Activated CD4-positive, alpha-beta T cell treated with anti-CD3 and anti-CD28 coated beads for 4 hours (primary cell): ENCODE measurements around the gene LYSMD4.

Experiments
- DNase-seq, 2 donors: peaks; one replicate each; pipeline ENCODE4 v3.0.0-alpha.2; 2020

The LYSMD4 gene

GRCh38 chr15:99729920-99730319, 3.3 kb downstream of the LYSMD4 start:
- no peak for DNase-seq

DNA sequence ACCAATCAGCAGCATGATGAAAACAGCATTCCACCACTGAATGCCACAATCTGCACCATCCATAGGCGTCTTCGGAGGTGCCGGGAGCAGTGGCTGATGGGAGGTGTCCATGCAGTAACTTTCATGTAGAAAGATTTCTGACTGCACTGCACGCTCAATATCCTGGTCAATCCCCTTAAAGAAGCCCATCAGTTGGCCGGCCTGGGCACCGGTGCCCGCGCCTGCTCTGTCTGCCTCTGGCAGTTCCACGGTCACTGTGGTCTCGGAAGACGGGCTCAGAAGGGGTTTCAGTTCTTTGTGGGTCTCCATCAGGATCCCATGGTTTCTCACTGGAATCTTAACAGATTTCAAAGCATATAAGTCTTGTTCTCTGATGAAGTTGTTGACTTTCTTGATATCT, 3.9 kb downstream of the LYSMD4 start:
- DNase-seq = no peak

DNA sequence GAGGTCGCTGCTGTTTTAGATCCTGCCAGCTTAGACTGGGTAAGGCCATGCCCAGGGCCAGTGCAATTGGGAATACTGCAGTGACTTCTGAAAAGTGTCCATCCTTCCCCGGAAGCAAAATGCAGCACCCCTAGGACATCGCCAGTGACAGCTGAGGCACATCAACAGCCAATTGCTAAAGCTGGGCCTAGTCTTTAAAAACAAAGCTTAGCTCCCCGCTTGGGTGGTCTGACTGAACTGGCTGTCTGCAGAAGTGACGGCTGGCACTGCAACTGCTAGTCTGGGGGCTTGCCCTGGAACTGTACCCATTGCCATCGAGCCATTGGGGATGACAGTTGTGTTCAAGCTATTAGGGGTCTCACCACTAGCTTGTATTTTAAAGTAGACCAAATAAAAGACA, 4.3 kb downstream of the LYSMD4 start:
- no peak for DNase-seq

DNA sequence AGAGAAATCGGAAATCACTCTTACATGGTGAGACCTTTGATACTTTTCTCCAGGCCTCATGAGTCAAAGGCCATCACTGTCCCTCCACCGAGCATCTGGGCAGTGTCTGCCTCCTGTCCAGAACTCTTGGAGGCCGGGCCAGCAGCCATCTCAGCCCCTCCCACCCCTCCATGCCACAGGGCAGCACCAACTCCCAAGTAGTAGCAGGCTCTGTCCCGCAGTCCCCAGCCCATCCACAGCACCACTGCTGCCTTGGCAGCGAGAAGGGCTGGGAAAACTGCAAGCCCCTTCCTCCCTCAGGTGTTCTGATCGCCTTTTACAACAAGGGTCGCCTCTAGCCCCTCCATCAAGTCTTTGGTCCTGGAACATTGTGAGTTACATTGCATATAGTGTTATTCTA, 5.5 kb downstream of the LYSMD4 start:
- DNase-seq = no peak

GRCh38 chr15:99727330-99727729, 5.9 kb downstream of the LYSMD4 start:
- no peak for DNase-seq

DNA sequence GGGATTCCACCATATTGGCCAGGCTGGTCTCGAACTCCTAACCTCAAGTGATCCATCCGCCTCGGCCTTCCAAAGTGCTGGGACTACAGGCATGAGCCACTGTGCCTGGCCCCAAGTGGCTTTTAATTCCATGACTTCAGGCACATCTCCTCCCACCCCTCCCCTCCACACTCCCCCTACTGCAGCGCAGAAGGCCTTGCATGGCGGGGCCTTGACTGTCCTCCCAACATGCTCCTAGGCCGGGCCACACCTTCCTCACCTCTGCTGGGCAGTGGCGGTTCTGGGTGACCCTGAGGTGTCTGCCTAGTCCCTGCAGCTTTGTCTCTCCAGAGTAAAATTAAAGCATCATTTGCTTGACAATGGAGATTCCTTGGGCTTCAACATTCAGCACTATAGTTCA, 6.9 kb downstream of the LYSMD4 start:
- no peak for DNase-seq

GRCh38 chr15:99722406-99722805, 10.8 kb downstream of the LYSMD4 start:
- DNase-seq = no peak

DNA sequence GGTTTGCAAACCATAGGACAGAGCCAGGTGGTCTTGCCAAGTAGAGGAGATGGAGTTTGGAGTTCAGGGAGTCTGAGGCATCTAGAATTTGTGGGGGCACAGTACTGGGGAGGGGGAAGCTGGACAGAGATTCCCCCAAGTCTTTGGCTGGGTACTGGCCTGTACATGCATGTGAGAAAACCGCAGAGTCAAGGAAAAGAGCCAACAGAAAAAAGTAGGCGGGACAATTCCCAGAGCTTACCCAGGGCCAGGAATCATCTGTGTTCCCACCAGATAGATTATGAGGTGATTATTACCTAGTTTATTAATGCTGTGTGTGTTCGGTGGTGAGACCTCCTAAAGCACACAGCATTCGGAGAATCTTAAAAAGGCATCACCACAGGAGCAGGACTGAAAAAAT, 11.3 kb downstream of the LYSMD4 start:
- DNase-seq = no peak

GRCh38 chr15:99721104-99721778, 12.0 kb downstream of the LYSMD4 start:
- DNase-seq = no peak

GRCh38 chr15:99720533-99720932, 12.7 kb downstream of the LYSMD4 start:
- no peak for DNase-seq

DNA sequence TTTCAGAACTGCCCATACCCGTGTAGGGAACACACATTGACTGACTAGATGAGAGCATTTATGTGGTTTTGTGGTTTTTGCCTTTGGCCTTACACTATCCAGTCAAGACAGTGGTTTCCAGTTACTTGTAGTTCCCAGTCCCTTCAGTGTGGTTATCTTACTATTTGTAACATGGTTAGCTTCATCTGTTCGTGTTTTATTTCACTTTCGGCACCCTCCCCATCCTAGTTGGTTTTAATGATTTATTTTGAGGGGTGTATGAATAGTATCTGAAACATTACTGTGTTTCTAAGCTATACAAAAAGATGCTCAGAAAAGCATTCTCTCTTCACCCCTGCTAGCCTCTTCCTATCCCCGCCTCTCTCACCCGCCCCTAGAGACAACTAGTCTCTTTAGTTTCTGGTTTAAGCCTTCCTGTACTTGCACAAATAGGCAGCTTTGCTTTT, 14.1 kb downstream of the LYSMD4 start:
- no peak for DNase-seq

DNA sequence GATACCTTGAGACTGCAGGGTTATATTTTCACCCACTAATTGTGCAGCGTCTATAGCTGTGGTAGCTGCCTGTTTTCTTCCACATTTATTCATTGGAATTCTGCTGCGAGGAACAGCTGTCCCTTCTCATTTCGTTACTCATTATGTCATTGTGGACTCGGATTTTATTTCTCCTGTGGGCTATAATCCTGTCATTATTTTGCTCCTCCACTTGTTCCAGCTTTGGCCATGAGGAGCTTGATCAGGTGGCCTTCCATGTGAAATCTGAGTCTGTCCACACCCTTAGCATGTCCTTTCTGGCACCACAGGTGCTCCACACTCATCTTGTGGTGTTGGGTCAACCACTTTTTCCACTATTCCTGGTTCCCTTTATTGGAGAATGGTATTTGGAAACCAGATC, 14.8 kb downstream of the LYSMD4 start:
- no peak for DNase-seq

- DNase-seq = no peak
These were observed 15.9 kb downstream of the LYSMD4 start for GRCh38 chr15:99717161-99718009.

DNA sequence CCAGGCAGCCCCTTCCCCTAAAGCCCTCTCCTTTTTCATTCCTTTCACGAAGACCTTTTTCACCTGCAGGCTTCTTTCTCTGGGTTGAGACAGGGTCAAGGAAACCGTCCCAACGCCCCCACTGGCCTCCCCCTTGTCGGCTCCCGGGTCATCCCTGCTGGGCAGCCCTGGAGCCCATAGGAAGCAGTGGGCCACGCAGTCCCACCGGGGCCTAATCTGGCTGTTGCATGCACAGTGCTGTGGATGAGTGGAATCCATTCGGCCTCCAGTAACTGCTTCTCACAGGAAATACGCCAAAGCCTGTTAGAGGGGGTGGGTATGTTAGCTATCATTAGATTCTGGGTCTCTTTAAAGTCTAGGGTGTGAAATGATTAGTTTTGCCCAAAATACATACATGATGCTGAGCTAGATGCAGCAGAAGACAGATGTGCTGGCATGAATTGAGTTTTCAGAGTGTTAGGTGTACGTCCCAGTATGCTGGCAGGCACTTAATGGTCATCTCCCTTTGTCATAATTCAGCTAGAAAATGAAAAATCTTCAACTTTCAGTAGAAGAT, 16.6 kb downstream of the LYSMD4 start:
- no peak for DNase-seq

GRCh38 chr15:99712415-99712814, 20.8 kb downstream of the LYSMD4 start:
- no peak for DNase-seq

- no peak for DNase-seq
These were observed 21.6 kb downstream of the LYSMD4 start for GRCh38 chr15:99711625-99712024.

- DNase-seq = no peak
These were observed 23.8 kb downstream of the LYSMD4 start for GRCh38 chr15:99709243-99709986.

DNA sequence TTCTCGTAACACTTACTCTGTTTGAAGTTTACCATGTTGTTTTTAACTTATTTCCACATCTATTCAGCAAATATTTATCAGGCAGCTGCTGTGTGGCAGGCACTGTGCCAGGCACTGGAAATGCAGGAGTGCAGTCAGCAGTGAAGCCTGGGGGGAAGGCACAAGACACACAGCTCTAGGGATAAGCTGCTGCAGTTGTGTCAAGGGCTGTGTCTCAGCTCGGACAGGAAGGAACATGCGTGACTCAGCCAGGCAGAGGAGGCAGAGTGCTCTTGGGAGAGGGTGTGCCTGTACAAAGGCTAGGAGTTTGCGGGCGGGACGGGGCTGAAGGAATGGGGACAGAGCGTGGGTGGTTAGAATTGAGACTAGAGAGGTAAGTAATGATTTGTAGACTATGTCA, 24.7 kb downstream of the LYSMD4 start:
- DNase-seq = no peak

DNA sequence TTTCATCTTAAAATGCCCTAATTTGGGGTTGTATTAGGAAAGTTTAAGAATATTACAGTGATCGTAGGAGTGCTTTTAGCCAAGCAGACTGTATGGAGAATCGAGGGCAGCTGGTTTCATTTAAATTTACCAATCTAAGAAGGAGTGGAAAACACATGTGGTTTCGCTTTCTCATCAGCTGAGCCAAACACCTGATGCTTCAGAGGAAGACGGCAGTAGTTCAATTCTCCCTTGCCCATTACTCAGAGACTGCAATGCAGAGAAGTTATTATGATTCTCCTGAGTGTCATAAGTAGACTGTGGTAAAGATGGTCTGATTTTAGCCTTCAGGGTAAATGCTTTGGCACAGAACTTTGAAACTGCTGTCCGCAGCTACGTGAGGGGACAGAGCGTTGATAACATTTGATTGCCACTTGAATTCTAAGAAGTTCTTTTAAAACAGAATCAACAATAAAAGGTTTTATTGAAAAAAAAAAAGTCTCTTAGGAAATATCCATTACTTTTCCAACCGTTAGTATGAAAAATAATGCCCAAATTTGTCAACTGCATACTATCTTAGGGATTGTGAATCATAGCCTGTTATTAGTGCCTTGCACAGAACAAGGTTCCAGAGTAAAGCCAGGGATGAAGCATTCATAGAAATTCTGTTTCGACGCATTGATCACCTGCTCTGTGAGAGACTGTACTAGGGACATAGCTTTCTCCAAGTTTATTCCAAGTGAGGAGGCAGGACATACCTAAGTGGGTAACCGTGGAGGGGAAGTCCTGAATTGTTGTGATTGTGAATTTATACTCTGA, 25.6 kb downstream of the LYSMD4 start:
- DNase-seq = peak; percentile 16 to 28

DNA sequence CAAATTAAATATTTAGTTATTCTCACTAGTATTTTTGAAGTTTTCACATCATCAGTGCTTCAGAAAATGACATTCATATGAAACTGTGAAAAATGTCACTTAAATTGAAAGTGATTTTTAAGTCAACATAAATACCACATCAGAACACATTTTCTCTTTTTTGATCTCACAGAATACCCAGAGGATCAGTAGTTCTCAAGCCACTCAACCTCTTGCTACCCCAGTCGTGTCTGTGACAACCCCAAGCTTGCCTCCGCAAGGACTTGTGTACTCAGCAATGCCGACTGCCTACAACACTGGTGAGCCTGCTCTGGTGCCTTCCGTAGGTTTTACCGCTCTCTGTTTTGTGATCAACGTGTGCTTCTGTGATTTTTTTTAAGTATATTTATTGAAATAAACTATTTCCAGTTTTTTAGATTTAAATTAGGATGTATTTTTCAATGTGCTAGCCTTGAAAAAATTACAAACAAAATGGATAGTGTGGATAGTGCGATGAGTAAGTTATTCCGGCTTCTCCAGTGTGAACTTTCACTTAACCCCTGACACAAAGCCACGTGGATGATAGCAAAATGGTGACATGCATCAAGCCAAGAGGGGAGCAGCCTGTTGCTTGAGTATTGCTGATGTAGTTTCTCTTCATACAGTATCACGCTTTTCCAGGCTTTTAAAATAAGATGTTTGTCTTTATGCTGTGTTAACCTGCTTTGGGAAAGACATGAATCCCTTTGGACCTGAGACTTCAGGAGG, 26.5 kb downstream of the LYSMD4 start:
- peak in 1 of 2 donors; percentile 36 for DNase-seq

- DNase-seq = peak in 1 of 2 donors; percentile 46
These were observed 28.8 kb downstream of the LYSMD4 start for GRCh38 chr15:99704444-99704838.
